OCI-LY7 (cell line): Measurements from ENCODE around the gene MAP2K7. TPM values are rescaled to one million over a fixed set of nuclear protein-coding genes. Genes with fewer than 3 reads are reported as not detected.

Source experiments
- Bru-seq: library from RNA; stranded (reverse); fragments of 400-500 nt; gene quantifications from one replicate; lab custom pipeline; 2021; lab: Mats Ljungman, UMichigan
- BruChase-seq, 2 experiments: library from RNA; stranded (reverse); fragments of 400-500 nt; gene quantifications; one replicate each; lab custom pipeline; 2021; lab: Mats Ljungman, UMichigan
- BruUV-seq: library from RNA; stranded (reverse); fragments of 400-500 nt; replicated peaks from 2 replicates; lab custom pipeline; 2021; lab: Mats Ljungman, UMichigan
- CTCF ChIA-PET: fragments of 300-600 bp; sonication (Branson Sonifier 250); formaldehyde crosslinking; loops from one replicate; lab custom pipeline; 2022; ENCODE audit warnings: antibody characterized with exemption; ENCODE audit not compliant: unreplicated experiment; lab: Charles Lee
- POLR2A ChIA-PET: fragments of 300-600 bp; sonication (Branson Sonifier 250); formaldehyde crosslinking; loops from one replicate; lab custom pipeline; 2022; ENCODE audit warnings: antibody characterized with exemption; lab: Charles Lee
- DNase-seq: peaks from one replicate; pipeline ENCODE4 v3.0.0-alpha.2; 2015; ENCODE audit warnings: low spot score
- H2AFZ ChIP-seq: fragments of 200-600 bp; sonication (generic), shearing (Covaris generic); 2 replicates; pipeline ENCODE4 v1.6.1; 2014; ENCODE audit warnings: mild to moderate bottlenecking, antibody characterized with exemption, low read length, moderate library complexity
- H3K27ac ChIP-seq: fragments of 200-600 bp; sonication (generic); 2 replicates; pipeline ENCODE4 v1.5.1; 2014; ENCODE audit warnings: mixed run types, low read depth, mild to moderate bottlenecking, moderate library complexity, low read length, inconsistent platforms; ENCODE audit not compliant: poor library complexity, severe bottlenecking
- H3K36me3 ChIP-seq: fragments of 200-600 bp; sonication (generic); 2 replicates; pipeline ENCODE4 v1.6.1; 2014; ENCODE audit warnings: mild to moderate bottlenecking, antibody characterized with exemption, low read length, moderate library complexity, mixed read lengths; ENCODE audit not compliant: insufficient read depth
- H3K4me1 ChIP-seq: fragments of 200-600 bp; sonication (generic); 2 replicates; pipeline ENCODE4 v1.5.1; 2014; ENCODE audit warnings: mild to moderate bottlenecking, low read length; ENCODE audit not compliant: insufficient read depth, poor library complexity, severe bottlenecking
- H3K4me2 ChIP-seq: fragments of 200-600 bp; sonication (generic); 2 replicates; pipeline ENCODE4 v1.6.1; 2014; ENCODE audit warnings: mild to moderate bottlenecking, low read length
- H3K4me3 ChIP-seq: fragments of 200-600 bp; sonication (generic); 2 replicates; pipeline ENCODE4 v1.5.1; 2014; ENCODE audit warnings: mild to moderate bottlenecking, low read depth, low read length; ENCODE audit not compliant: poor library complexity, severe bottlenecking
- H3K79me2 ChIP-seq: fragments of 200-600 bp; sonication (generic); 2 replicates; pipeline ENCODE4 v1.6.1; 2016; ENCODE audit warnings: low read depth, mild to moderate bottlenecking, low read length, moderate library complexity, mixed read lengths; ENCODE audit not compliant: insufficient read depth
- H3K9me2 ChIP-seq: fragments of 200-600 bp; sonication (generic); 2 replicates; pipeline ENCODE4 v1.6.1; 2016; ENCODE audit warnings: mild to moderate bottlenecking, low read length, mixed read lengths; ENCODE audit not compliant: insufficient read depth
- H3K9me3 ChIP-seq: fragments of 200-600 bp; sonication (generic); 2 replicates; pipeline ENCODE4 v1.6.1; 2014; ENCODE audit warnings: mild to moderate bottlenecking, mixed run types, low read length, mixed read lengths
- H4K20me1 ChIP-seq: fragments of 200-600 bp; sonication (generic); 2 replicates; pipeline ENCODE4 v1.6.1; 2014; ENCODE audit warnings: mild to moderate bottlenecking, antibody characterized with exemption, low read length, moderate library complexity, mixed read lengths; ENCODE audit not compliant: insufficient read depth
- CTCF ChIP-seq: fragments of 200-600 bp; sonication (generic); conservative IDR thresholded peaks from 2 replicates; pipeline ENCODE4 v1.5.1; 2014; ENCODE audit warnings: mild to moderate bottlenecking, antibody characterized with exemption, low read length, moderate library complexity, mixed read lengths
- EZH2phosphoT487 ChIP-seq: fragments of 200-600 bp; sonication (generic); IDR thresholded peaks from 2 replicates; pipeline ENCODE4 v1.6.1; 2018; ENCODE audit warnings: low read depth, borderline replicate concordance, mild to moderate bottlenecking, mixed run types, antibody characterized with exemption, low read length, moderate library complexity, mixed read lengths
- intact Hi-C: fragments of 100-400 bp; cut with micrococcal nuclease; formaldehyde crosslinking; loops from one replicate; pipeline ENCODE4 v1.10.0; 2022; ENCODE audit not compliant: unreplicated experiment
- long read RNA-seq: library from polyadenylated mRNA; stranded (forward); transcript quantifications from one replicate; pipeline ENCODE4 v2.0.0, GENCODE V29; 2022
- total RNA-seq, 2 experiments: library from RNA; depleted of rRNA in 1 of 2; stranded (reverse); fragments of >200 nt in 1 of 2; shearing (Covaris generic) in 1 of 2; gene quantifications; 2 replicates each; pipeline ENCODE4 v1.2.3, GENCODE V29; 2014 to 2022

Gene MAP2K7
- total RNA-seq (2014; rRNA removed; shearing (Covaris generic)) (19.4 and 23.2 TPM in 2 replicates), total RNA-seq (2022) (44.5 and 48.1 TPM in 2 replicates), Bru-seq, nascent RNA (percentile 62 among the genes with signal in this experiment), BruChase-seq, experiment 1, labeled RNA remaining after a 6-hour chase (percentile 79 among the genes with signal in this experiment), BruChase-seq, experiment 2, labeled RNA remaining after a 2-hour chase (percentile 88 among the genes with signal in this experiment)
- long read RNA-seq, transcript MAP2K7-203 (12 exons, 3,396 nt) = major isoform, 8 of 21 reads
- long read RNA-seq, transcript MAP2K7-201 (11 exons, 3,361 nt) = minor isoform, 6 of 21 reads
- long read RNA-seq, partial matches to known transcripts = 0 of 21 reads
- long read RNA-seq, other reads (novel, unspliced or antisense) = 7 of 21 reads

GRCh38 chr19:7903244-7904073 lies at the start of gene MAP2K7:
Gene MAP2K7, plus strand, starts transcription at chr19:7903877. Its CDS starts 68 bp downstream, at chr19:7903945.
- no TSS peak for BruUV-seq
- Histone ChIP-seq H3K79me2 (peaks cover 22% of the 10 kb centered on the region), H2AFZ (peak within 1 kb of the TSS; percentile 75; the same call in 1 of the 2 replicates)

GRCh38 chr19:7855426-7856108 lies 48.1 kb upstream of the MAP2K7 start:
- intact Hi-C loops = no loop called here
- BruUV-seq = no TSS peak
- no peak for TF ChIP-seq EZH2phosphoT487
- Histone ChIP-seq H3K36me3 (no peaks in the 10 kb centered on the region), H3K4me1 (peaks cover 10% of the 10 kb centered on the region), H3K9me3 (no peaks in the 10 kb centered on the region), H3K4me3 (no peak overlapping the region), H3K27ac (no peak overlapping the region), H3K9me2 (no peaks in the 10 kb centered on the region), H2AFZ (no peak overlapping the region), H4K20me1 (no peaks in the 10 kb centered on the region), H3K79me2 (no peaks in the 10 kb centered on the region), H3K4me2 (no peak overlapping the region)
- ChIA-PET POLR2A (no interaction called here), CTCF (no interaction called here)
- DNase-seq = no peak

More at GRCh38 chr19:7903244-7904073, at the start of gene MAP2K7:
- H3K36me3 ChIP-seq = peaks cover 13% of the 10 kb centered on the region; the same call in 1 of the 2 replicates
- H3K9me2 ChIP-seq = no peaks in the 10 kb centered on the region
- H3K27ac ChIP-seq = peak within 1 kb of the TSS; percentile 18
- DNase-seq = peak; percentile 99
- 0 out of 2 replicates have a peak, but pooled peaks cover 9% of the 10 kb centered on the region for H4K20me1 ChIP-seq
- peaks cover 19% of the 10 kb centered on the region for H3K4me1 ChIP-seq
- TF ChIP-seq CTCF = peak; percentile 81
- no peak for TF ChIP-seq EZH2phosphoT487
- H3K4me2 ChIP-seq = peak within 1 kb of the TSS; percentile 100
- no peaks in the 10 kb centered on the region for H3K9me3 ChIP-seq
- ChIA-PET POLR2A (interaction anchor here (0.7 to 0.8 kb wide), 2 partner anchors 11 to 298 kb away, joined by 3 read pairs; no protein-coding TSS in a partner anchor), CTCF (interaction anchor here (0.5 to 1.2 kb wide), 3 partner anchors 17 to 325 kb away, joined by 3 read pairs; no protein-coding TSS in a partner anchor)
- intact Hi-C loops = no loop called here
- H3K4me3 ChIP-seq = peak within 1 kb of the TSS; percentile 96
